H1 (cell line): ENCODE results near the gene C19orf73. TPM values are rescaled to one million over a fixed set of nuclear protein-coding genes. Genes with fewer than 3 reads are reported as not detected.

Source experiments
- CHD2 ChIP-seq: IDR thresholded peaks from 2 replicates; pipeline ENCODE4 v1.6.1; 2012; ENCODE audit warnings: low read length, improper control_type of control experiment
- EP300 ChIP-seq, 2 experiments: IDR thresholded peaks; 1 replicate in 1 of 2; 2 replicates in 1 of 2; pipeline ENCODE4 v1.6.1; 2011 to 2012; ENCODE audit warnings: low read depth in 2 of 2, low read length in 2 of 2, mild to moderate bottlenecking in 2 of 2, borderline replicate concordance in 1 of 2, inconsistent platforms in 1 of 2, moderate library complexity in 1 of 2
- HDAC2 ChIP-seq, 2 experiments: fragments of 300-600 bp in 1 of 2; sonication (generic) in 1 of 2; IDR thresholded peaks; 2 replicates each; pipeline ENCODE4 v1.6.1; 2011 to 2012; ENCODE audit warnings: low read depth in 2 of 2, low read length in 2 of 2, mild to moderate bottlenecking in 2 of 2, moderate library complexity in 2 of 2, borderline replicate concordance in 1 of 2, inconsistent platforms in 1 of 2
- POLR2AphosphoS5 ChIP-seq: IDR thresholded peaks from 2 replicates; pipeline ENCODE4 v1.6.1; 2011; ENCODE audit warnings: low read depth, low read length
- RXRA ChIP-seq: IDR thresholded peaks from 2 replicates; pipeline ENCODE4 v1.6.1; 2011; ENCODE audit warnings: low read depth, mild to moderate bottlenecking, low read length, moderate library complexity; ENCODE audit not compliant: insufficient read depth
- SIN3A ChIP-seq, 2 experiments: IDR thresholded peaks in 1 of 2; conservative IDR thresholded peaks in 1 of 2; 2 replicates each; pipeline ENCODE4 v1.6.1; 2011 to 2012; ENCODE audit warnings: low read length in 2 of 2, improper control_type of control experiment in 1 of 2, low read depth in 1 of 2, mild to moderate bottlenecking in 1 of 2
- SRF ChIP-seq: IDR thresholded peaks from 2 replicates; pipeline ENCODE4 v1.6.1; 2011; ENCODE audit warnings: mild to moderate bottlenecking, low read depth, low read length, moderate library complexity
- TAF1 ChIP-seq: IDR thresholded peaks from 2 replicates; pipeline ENCODE4 v1.6.1; 2011; ENCODE audit warnings: mild to moderate bottlenecking, low read depth, low read length
- polyA plus RNA-seq, 7 experiments: library from polyadenylated mRNA; depleted of rRNA in 3 of 7; stranded (reverse) in 5 of 7; unstranded in 2 of 7; fragments of >200 nt in 5 of 7; fragments of 200-250 nt in 2 of 7; gene quantifications; 1 replicate in 5 of 7; 2 replicates in 1 of 7; 4 replicates in 1 of 7; pipeline versions ENCODE4 v1.2.1 to v1.2.3, GENCODE V29; 2011 to 2013; ENCODE audit warnings: missing spikeins in 2 of 7, mixed read lengths in 2 of 7
- total RNA-seq: library from RNA; stranded (reverse); fragmentation: NEBNext Ultra II Directional; extraction: Animal tissue kit (Norgen Biotek cat#: 25700); gene quantifications from 2 replicates; pipeline ENCODE4 v1.2.1, GENCODE V29; 2021
- TF ChIP-seq, protein P1 (sequence below): IDR thresholded peaks from 2 replicates; pipeline ENCODE4 v1.6.1; 2012; ENCODE audit warnings: low read length, inconsistent platforms

The C19orf73 gene
- total and polyA plus RNA-seq, 2 of the 8 experiments (the other 6 are each of a cell fraction or from before 2014, with no cell fraction given) = 2.5 to 4.6 TPM

DNA sequence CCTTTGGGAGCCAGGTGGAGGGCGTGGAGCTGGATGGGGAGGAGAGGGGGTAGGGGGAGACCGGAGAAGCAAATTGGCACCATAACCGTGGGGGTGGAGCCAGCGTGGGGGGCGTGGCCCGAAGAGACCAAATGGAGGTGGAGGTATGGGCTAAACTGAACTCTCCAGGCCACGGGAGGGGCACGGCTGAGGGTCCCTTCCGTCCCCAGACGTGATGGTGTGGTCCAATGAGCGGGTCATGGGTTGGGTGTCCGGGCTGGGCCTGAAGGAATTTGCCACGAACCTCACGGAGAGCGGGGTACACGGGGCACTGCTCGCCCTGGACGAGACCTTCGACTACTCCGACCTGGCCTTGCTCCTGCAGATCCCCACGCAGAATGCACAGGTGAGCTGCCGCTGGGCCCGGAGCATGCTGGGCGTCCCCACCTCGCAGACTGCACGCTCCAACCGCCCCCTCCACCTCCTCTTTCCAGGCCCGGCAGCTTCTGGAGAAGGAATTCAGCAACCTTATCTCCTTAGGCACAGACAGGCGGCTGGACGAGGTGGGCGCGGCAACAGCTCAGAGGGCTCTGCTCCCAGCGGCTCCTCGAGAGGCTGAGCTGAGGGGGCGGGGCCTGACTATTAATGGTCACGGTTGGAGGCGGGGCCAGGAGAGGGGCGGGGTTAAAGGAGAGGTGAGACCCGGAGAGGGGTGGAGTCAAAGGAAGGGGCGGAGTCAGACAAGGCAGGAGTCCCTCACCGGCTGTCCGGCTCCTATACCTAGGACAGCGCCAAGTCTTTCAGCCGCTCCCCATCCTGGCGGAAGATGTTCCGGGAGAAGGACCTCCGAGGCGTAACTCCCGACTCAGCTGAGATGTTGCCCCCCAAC is 30.1 kb upstream of the C19orf73 start (continued):
- TF ChIP-seq RXRA (no peak), SIN3A (conservative IDR thresholded peaks at IDR 0.05 in 1 of 2, IDR thresholded peaks at IDR 0.05 in 1 of 2; ENCODE audit: low read depth in 1 of 2, low read length in 2 of 2) (peak in 1 of 2 experiments; percentile 72; a peak in 1 of 4 replicates), HDAC2 (IDR thresholded peaks at IDR 0.05; ENCODE audit: borderline replicate concordance in 1 of 2, low read depth in 2 of 2, low read length in 2 of 2) (peak in 1 of 2 experiments; percentile 35; a peak in 1 of 4 replicates), EP300 (IDR thresholded peaks at IDR 0.05; ENCODE audit: borderline replicate concordance in 1 of 2, low read depth in 2 of 2, low read length in 2 of 2) (peak in 1 of 2 experiments; percentile 95; a peak in 1 of 3 replicates), POLR2AphosphoS5 (peak; percentile 76; the same call in 1 of the 2 replicates), TAF1 (peak; percentile 78), SRF (no peak), CHD2 (no peak)
- TF ChIP-seq, protein P1, sequence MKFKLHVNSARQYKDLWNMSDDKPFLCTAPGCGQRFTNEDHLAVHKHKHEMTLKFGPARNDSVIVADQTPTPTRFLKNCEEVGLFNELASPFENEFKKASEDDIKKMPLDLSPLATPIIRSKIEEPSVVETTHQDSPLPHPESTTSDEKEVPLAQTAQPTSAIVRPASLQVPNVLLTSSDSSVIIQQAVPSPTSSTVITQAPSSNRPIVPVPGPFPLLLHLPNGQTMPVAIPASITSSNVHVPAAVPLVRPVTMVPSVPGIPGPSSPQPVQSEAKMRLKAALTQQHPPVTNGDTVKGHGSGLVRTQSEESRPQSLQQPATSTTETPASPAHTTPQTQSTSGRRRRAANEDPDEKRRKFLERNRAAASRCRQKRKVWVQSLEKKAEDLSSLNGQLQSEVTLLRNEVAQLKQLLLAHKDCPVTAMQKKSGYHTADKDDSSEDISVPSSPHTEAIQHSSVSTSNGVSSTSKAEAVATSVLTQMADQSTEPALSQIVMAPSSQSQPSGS = 0 out of 2 replicates have a peak, but pooled peaks have one; percentile 11
- TF ChIP-seq, all 59 proteins: peak for 14
